Heart left ventricle (tissue), 16 donors: ENCODE data around the gene SMIM32. TPM values are rescaled to one million over a fixed set of nuclear protein-coding genes. Genes with fewer than 3 reads are reported as not detected.

ENCODE experiments used
- ATAC-seq, 4 donors: fragments of 200-7000 bp; cut with Tn5 transposase; one replicate each; pipeline ENCODE4 v1.9.1; 2020 to 2022; ENCODE audit warnings: moderate library complexity in 4 of 4, mild to moderate bottlenecking in 3 of 4, moderate number of reproducible peaks in 1 of 4
- DNase-seq, 5 donors: peaks; one replicate each; pipeline ENCODE4 v3.0.0-alpha.2; 2020
- H3K27ac ChIP-seq, 12 donors: fragments of 200-600 bp; sonication (generic) in 4 of 12; one replicate each; pipeline versions ENCODE4 v1.5.0 to v1.8.0; 2016 to 2022; ENCODE audit warnings: mild to moderate bottlenecking in 2 of 12
- H3K27me3 ChIP-seq, 9 donors: fragments of 200-600 bp; sonication (generic) in 2 of 9; one replicate each; pipeline versions ENCODE4 v1.5.1 to v1.8.0; 2016 to 2022; ENCODE audit warnings: mild to moderate bottlenecking in 3 of 9
- H3K36me3 ChIP-seq, 9 donors: fragments of 200-600 bp; sonication (generic) in 2 of 9; one replicate each; pipeline versions ENCODE4 v1.5.0 to v1.8.0; 2018 to 2022; ENCODE audit warnings: mild to moderate bottlenecking in 2 of 9
- H3K4me1 ChIP-seq, 12 donors: fragments of 200-600 bp; sonication (generic) in 4 of 12; one replicate each; pipeline versions ENCODE4 v1.5.0 to v1.8.0; 2016 to 2022; ENCODE audit warnings: mild to moderate bottlenecking in 3 of 12
- H3K4me3 ChIP-seq, 12 donors: fragments of 200-600 bp; sonication (generic) in 4 of 12; one replicate each; pipeline versions ENCODE4 v1.5.0 to v1.8.0; 2017 to 2022; ENCODE audit warnings: mild to moderate bottlenecking in 9 of 12, moderate library complexity in 4 of 12
- H3K9me3 ChIP-seq, 12 donors: fragments of 200-600 bp; sonication (generic) in 4 of 12; one replicate each; pipeline versions ENCODE4 v1.5.0 to v1.8.0; 2016 to 2022; ENCODE audit warnings: mild to moderate bottlenecking in 1 of 12
- POLR2A ChIP-seq, 2 donors: fragments of 450-650 bp; IDR thresholded peaks; one replicate each; pipeline ENCODE4 v1.6.1; 2017; ENCODE audit warnings: antibody characterized with exemption in 2 of 2, mild to moderate bottlenecking in 2 of 2, moderate library complexity in 2 of 2
- WGBS, 4 donors: extraction: QIAGEN DNeasy Blood & Tissue Kit in 2 of 4; methylation state at CpG; one replicate each; pipeline versions ENCODE4 v1.1.5 to v1.1.7; 2013 to 2018; 5-methylcytosine and 5-hydroxymethylcytosine counted together
- intact Hi-C, 10 donors: fragments of 100-400 bp; cut with DNase I; formaldehyde crosslinking; loops; one replicate each; pipeline versions ENCODE4 v1.11.1 to v1.14.2; 2022
- polyA plus RNA-seq, 2 donors: library from polyadenylated mRNA; stranded (reverse); fragments of 200-250 nt; gene quantifications; one replicate each; pipeline ENCODE4 v1.2.3, GENCODE V29; 2013
- total RNA-seq, 9 donors: library from RNA; depleted of rRNA in 2 of 9; stranded (reverse); fragments of >200 nt in 2 of 9; fragmentation: NEBNext Ultra II Directional in 3 of 9; extraction: Animal tissue kit (Norgen Biotek cat#: 25700) in 3 of 9; gene quantifications; one replicate each; pipeline versions ENCODE4 v1.1.0 to v1.2.4, GENCODE V29; 2016 to 2023
- TF ChIP-seq, protein P1 (sequence below), 12 donors: fragments of 200-600 bp; sonication (generic) in 4 of 12; IDR thresholded peaks; one replicate each; pipeline versions ENCODE4 v1.5.0 to v1.8.0; 2018 to 2022; ENCODE audit warnings: antibody characterized with exemption in 12 of 12, mild to moderate bottlenecking in 5 of 12
- donor health status: ischemic (EF 13 %, LVEDD 7.1; RV severe dilation, severe dysfunction).
- donor health status: healthy with polysubstance abuse.
- donor health status: DM: no; HTN: yes; CAD: no.
- donor health status: DM: no; HTN: no; CAD: no.
- donor health status: ischemic (EF 25% LVEDD 6.9; RV normal size, moderate dysfunction).
- donor health status: ischemic (EF 25% LVEDD 5.7; RV mildly dilated, moderate dysfunction).
- donor health status: healthy.
- donor health status: DM: yes; HTN: yes; CAD: no.
- donor health status: ischemic (EF 35%, LVEDD 5.7; RV mildly dilated, moderate dysfunction).
- donor health status: nonischemic (EF 11% LVEDD 7.7; RV severe dilation, severe dysfunction).
- donor health status: DM: yes; HTN: yes; CAD: no.
- donor health status: PGD.
- donor health status: ischemic (EF 29% LVEDD 5.4; RV normal size, mild dysfunction).
- donor health status: nonischemic (EF 23%, LVEDD 6.1; RV moderate dilation, normal function).

Gene SMIM32
- total and polyA plus RNA-seq, 11 donors: not detected

DNA sequence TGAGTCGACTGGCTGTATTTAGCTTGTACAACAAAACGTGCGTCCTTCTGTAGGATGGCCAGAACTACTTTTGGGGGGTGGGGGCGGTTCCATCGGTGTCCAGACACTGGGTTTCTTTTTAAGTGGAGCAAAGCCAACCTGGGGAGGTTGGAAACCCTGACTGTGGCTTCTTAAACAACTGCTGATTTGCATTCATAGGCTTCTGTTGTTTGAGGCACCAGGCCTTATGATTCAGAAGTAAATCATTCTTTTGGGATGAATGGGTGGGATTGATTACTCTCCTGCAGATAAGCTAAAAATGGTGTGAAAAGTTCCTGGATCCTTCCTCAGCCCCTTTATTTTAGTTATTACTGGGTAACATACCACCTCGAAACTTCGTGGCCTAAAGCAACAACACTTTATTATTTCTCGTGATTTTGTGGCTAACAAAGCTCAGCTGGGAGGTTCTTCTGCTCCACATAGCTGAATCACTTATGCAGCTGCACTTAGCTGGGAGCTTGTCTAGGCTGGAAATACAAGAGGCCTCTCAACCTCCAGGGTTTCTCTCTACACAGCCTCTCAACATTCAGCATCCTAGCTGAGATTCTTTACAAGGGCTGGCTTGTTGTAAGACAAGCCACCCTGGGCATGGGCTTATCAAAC is 12.2 kb upstream of the SMIM32 start:
- H3K4me3 ChIP-seq: no peak overlapping the region
- 93 to 96% (median 96%) methylated on average over 8 of the region's 8 CpGs for WGBS, 4 donors
- H3K27ac ChIP-seq: no peak overlapping the region
- ATAC-seq: no peak
- TF ChIP-seq POLR2A (IDR thresholded peaks at IDR 0.05): no peak
- TF ChIP-seq, protein P1, sequence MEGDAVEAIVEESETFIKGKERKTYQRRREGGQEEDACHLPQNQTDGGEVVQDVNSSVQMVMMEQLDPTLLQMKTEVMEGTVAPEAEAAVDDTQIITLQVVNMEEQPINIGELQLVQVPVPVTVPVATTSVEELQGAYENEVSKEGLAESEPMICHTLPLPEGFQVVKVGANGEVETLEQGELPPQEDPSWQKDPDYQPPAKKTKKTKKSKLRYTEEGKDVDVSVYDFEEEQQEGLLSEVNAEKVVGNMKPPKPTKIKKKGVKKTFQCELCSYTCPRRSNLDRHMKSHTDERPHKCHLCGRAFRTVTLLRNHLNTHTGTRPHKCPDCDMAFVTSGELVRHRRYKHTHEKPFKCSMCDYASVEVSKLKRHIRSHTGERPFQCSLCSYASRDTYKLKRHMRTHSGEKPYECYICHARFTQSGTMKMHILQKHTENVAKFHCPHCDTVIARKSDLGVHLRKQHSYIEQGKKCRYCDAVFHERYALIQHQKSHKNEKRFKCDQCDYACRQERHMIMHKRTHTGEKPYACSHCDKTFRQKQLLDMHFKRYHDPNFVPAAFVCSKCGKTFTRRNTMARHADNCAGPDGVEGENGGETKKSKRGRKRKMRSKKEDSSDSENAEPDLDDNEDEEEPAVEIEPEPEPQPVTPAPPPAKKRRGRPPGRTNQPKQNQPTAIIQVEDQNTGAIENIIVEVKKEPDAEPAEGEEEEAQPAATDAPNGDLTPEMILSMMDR (IDR thresholded peaks at IDR 0.05): no peak
- DNase-seq: no peak
- H3K36me3 ChIP-seq: no peaks in the 10 kb centered on the region
- H3K27me3 ChIP-seq: peaks cover 0 to 17% (median 0%) of the 10 kb centered on the region in 9 donors
- peaks cover 0 to 10% (median 0%) of the 10 kb centered on the region in 12 donors for H3K9me3 ChIP-seq
- intact Hi-C loops: loop anchor here in 1 of 10 donors (10.0 kb wide), 1 partner anchor 260 kb away; no protein-coding TSS in a partner anchor
- H3K4me1 ChIP-seq: no peaks in the 10 kb centered on the region

DNA sequence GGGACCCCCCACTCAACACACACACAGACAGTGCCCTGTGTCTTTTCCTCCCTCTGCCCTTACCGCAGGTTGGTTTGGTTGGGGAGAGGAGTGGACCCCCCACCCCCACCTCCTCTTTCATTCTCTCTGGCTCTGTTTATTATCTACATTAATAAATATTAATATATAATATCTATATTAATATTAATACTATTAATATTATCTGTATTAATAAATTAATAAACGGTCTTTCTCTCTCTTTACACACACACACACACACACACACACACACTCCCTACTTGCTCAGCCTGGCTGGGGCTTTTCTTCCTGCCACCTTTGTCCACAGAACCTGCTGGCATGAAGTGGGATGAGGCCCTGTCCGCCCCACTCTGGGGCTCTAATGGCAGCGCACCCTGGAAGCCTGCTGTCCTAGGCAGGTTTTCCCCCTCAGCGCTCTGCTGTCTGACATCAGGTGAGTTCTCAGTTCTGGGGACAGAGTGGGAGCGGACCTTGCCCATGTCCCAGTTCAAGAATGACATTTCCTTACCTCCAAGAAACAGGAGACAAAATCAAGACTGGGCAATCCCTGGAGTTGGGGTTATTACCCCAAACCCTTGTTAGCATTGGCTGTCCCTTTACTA is 10.5 kb upstream of the SMIM32 start:
- H3K27ac ChIP-seq: no peak overlapping the region
- TF ChIP-seq POLR2A (IDR thresholded peaks at IDR 0.05): no peak
- TF ChIP-seq, protein P1 (IDR thresholded peaks at IDR 0.05): no peak
- intact Hi-C loops: loop anchor here in 1 of 10 donors (10.0 kb wide), 1 partner anchor 259 kb away; no protein-coding TSS in a partner anchor
- ATAC-seq: no peak
- H3K36me3 ChIP-seq: no peaks in the 10 kb centered on the region
- 87 to 92% (median 90%) methylated on average over 6 of the region's 6 CpGs for WGBS, 4 donors
- peaks cover 0 to 17% (median 0%) of the 10 kb centered on the region in 9 donors for H3K27me3 ChIP-seq
- H3K4me3 ChIP-seq: no peak overlapping the region
- H3K9me3 ChIP-seq: peaks cover 0 to 10% (median 0%) of the 10 kb centered on the region in 12 donors
- no peak for DNase-seq
- H3K4me1 ChIP-seq: no peaks in the 10 kb centered on the region

- H3K36me3 ChIP-seq: no peaks in the 10 kb centered on the region
- H3K27me3 ChIP-seq: peaks cover 0 to 17% (median 0%) of the 10 kb centered on the region in 9 donors
- peaks cover 0 to 10% (median 0%) of the 10 kb centered on the region in 12 donors for H3K9me3 ChIP-seq
- intact Hi-C loops: loop anchor here in 1 of 10 donors (10.0 kb wide), 1 partner anchor 258 kb away; no protein-coding TSS in a partner anchor
- no peak for DNase-seq
- no peak overlapping the region for H3K4me3 ChIP-seq
- no peaks in the 10 kb centered on the region for H3K4me1 ChIP-seq
- 30 to 49% (median 34%) methylated on average over 13 of the region's 13 CpGs for WGBS, 4 donors
- TF ChIP-seq, protein P1 (IDR thresholded peaks at IDR 0.05): no peak
- TF ChIP-seq POLR2A (IDR thresholded peaks at IDR 0.05): no peak
- no peak overlapping the region for H3K27ac ChIP-seq
- ATAC-seq: no peak
Observed at GRCh38 chr5:136202469-136203205, 9.7 kb upstream of the SMIM32 start.

- peaks cover 0 to 17% (median under 1%) of the 10 kb centered on the region in 9 donors for H3K27me3 ChIP-seq
- no peak for ATAC-seq
Observed at GRCh38 chr5:136201870-136202269, 8.9 kb upstream of the SMIM32 start.

More at GRCh38 chr5:136201870-136202269, 8.9 kb upstream of the SMIM32 start:
- H3K27ac ChIP-seq: no peak overlapping the region
- intact Hi-C loops: loop anchor here in 1 of 10 donors (10.0 kb wide), 1 partner anchor 257 kb away; no protein-coding TSS in a partner anchor
- H3K36me3 ChIP-seq: no peaks in the 10 kb centered on the region
- no peak overlapping the region for H3K4me3 ChIP-seq
- H3K9me3 ChIP-seq: peaks cover 0 to 10% (median 0%) of the 10 kb centered on the region in 12 donors
- 70 to 83% (median 78%) methylated on average over 4 of the region's 4 CpGs for WGBS, 4 donors
- DNase-seq: no peak
- no peak for TF ChIP-seq POLR2A (IDR thresholded peaks at IDR 0.05)
- TF ChIP-seq, protein P1 (IDR thresholded peaks at IDR 0.05): no peak
- no peaks in the 10 kb centered on the region for H3K4me1 ChIP-seq
